Fibroblast of lung (primary cell): ENCODE data around the gene HEPACAM. TPM values are rescaled to one million over a fixed set of nuclear protein-coding genes. Genes with fewer than 3 reads are reported as not detected.
A peak's percentile ranks its signal among the peaks of the same experiment; 100 is the strongest.

Experiments
- DNase-seq, 2 donors: peaks; one replicate each; pipeline versions ENCODE4 v3.0.0 to v3.0.0-alpha.2; 2010; ENCODE audit warnings: low read depth in 2 of 2
- H2AFZ ChIP-seq: 2 replicates; pipeline ENCODE4 v1.5.1; 2012; ENCODE audit warnings: low read length, control low read depth, inconsistent platforms
- H3K27ac ChIP-seq: 2 replicates; pipeline ENCODE4 v1.5.1; 2011; ENCODE audit warnings: low read length, control low read depth; ENCODE audit not compliant: insufficient read depth
- H3K27me3 ChIP-seq: 2 replicates; pipeline ENCODE4 v1.5.1; 2011; ENCODE audit warnings: mild to moderate bottlenecking, low read length; ENCODE audit not compliant: control insufficient read depth, insufficient read depth
- H3K36me3 ChIP-seq: 2 replicates; pipeline ENCODE4 v1.5.1; 2011; ENCODE audit warnings: low read length; ENCODE audit not compliant: control insufficient read depth, insufficient read depth
- H3K4me1 ChIP-seq: 2 replicates; pipeline ENCODE4 v1.5.1; 2011; ENCODE audit warnings: low read length; ENCODE audit not compliant: control insufficient read depth, insufficient read depth; ENCODE audit errors: extremely low read depth
- H3K4me2 ChIP-seq: 2 replicates; pipeline ENCODE4 v1.5.1; 2011; ENCODE audit warnings: low read length, control low read depth; ENCODE audit not compliant: insufficient read depth; ENCODE audit errors: extremely low read depth
- H3K4me3 ChIP-seq, 4 experiments: fragments of 200-600 bp in 1 of 4; sonication (generic) in 1 of 4; replicated peaks in 1 of 4; 2 replicates each; pipeline ENCODE4 v1.5.1; 2011 to 2016; ENCODE audit warnings: low read length in 4 of 4, low read depth in 3 of 4, mild to moderate bottlenecking in 3 of 4, control low read depth in 2 of 4, inconsistent platforms in 1 of 4, mixed read lengths in 1 of 4; ENCODE audit not compliant: insufficient read depth in 1 of 4; ENCODE audit errors: control extremely low read depth in 1 of 4
- H3K79me2 ChIP-seq: 2 replicates; pipeline ENCODE4 v1.5.1; 2012; ENCODE audit warnings: mild to moderate bottlenecking, low read length, inconsistent platforms; ENCODE audit not compliant: control insufficient read depth, insufficient read depth
- H3K9ac ChIP-seq: 2 replicates; pipeline ENCODE4 v1.5.1; 2011; ENCODE audit warnings: mild to moderate bottlenecking, low read length, control low read depth; ENCODE audit not compliant: insufficient read depth
- H3K9me3 ChIP-seq: 2 replicates; pipeline ENCODE4 v1.5.1; 2012; ENCODE audit warnings: low read depth, low read length; ENCODE audit not compliant: control insufficient read depth, insufficient read depth
- H4K20me1 ChIP-seq: 2 replicates; pipeline ENCODE4 v1.5.1; 2011; ENCODE audit warnings: low read length; ENCODE audit not compliant: control insufficient read depth, insufficient read depth; ENCODE audit errors: extremely low read depth
- CTCF ChIP-seq, 2 donors: IDR thresholded peaks in 1 of 2; conservative IDR thresholded peaks in 1 of 2; 1 replicate in 1 of 2; 2 replicates in 1 of 2; pipeline ENCODE4 v1.5.1; 2011 to 2012; ENCODE audit warnings: low read length in 2 of 2, control low read depth in 1 of 2, inconsistent platforms in 1 of 2, low read depth in 1 of 2, mild to moderate bottlenecking in 1 of 2
- EZH2 ChIP-seq: IDR thresholded peaks from 2 replicates; pipeline ENCODE4 v1.5.1; 2012; ENCODE audit warnings: low read length, control low read depth, mild to moderate bottlenecking; ENCODE audit errors: missing control alignments
- polyA plus RNA-seq, 2 donors: library from polyadenylated mRNA; depleted of rRNA in 1 of 2; stranded (reverse) in 1 of 2; unstranded in 1 of 2; fragments of >200 nt; gene quantifications; 2 replicates each; pipeline ENCODE4 v1.2.1, GENCODE V29; 2011 to 2012; ENCODE audit warnings: missing spikeins in 1 of 2
- total RNA-seq: library from RNA; depleted of rRNA; stranded (reverse); fragments of >200 nt; gene quantifications from 2 replicates; pipeline ENCODE4 v1.2.1, GENCODE V29; 2014

Gene HEPACAM
- total and polyA plus RNA-seq, 2 donors (not counting 1 experiment from before 2014, with no cell fraction given) = under 0.01 to 0.11 TPM

GRCh38 chr11:124937336-124937935 lies 1.6 kb upstream of the HEPACAM start:
- Histone ChIP-seq H2AFZ (no peak overlapping the region), H3K4me2 (no peak overlapping the region), H3K36me3 (no peaks in the 10 kb centered on the region), H3K27me3 (no peaks in the 10 kb centered on the region), H3K9ac (no peak overlapping the region), H4K20me1 (no peaks in the 10 kb centered on the region), H3K4me3 (no peak overlapping the region), H3K27ac (no peak overlapping the region), H3K4me1 (peaks cover 15% of the 10 kb centered on the region), H3K9me3 (no peaks in the 10 kb centered on the region), H3K79me2 (no peaks in the 10 kb centered on the region)
- DNase-seq = no peak
- TF ChIP-seq EZH2 = no peak

GRCh38 chr11:124934862-124935547 lies 842 bp downstream of the HEPACAM start:
- no peaks in the 10 kb centered on the region for H3K79me2 ChIP-seq
- TF ChIP-seq CTCF (conservative IDR thresholded peaks at IDR 0.05 in 1 of 2, IDR thresholded peaks at IDR 0.05 in 1 of 2; ENCODE audit: low read depth in 1 of 2, low read length in 2 of 2) (peak; percentile 18 to 31), EZH2 (no peak)
- H3K4me3 ChIP-seq = no peak overlapping the region
- no peaks in the 10 kb centered on the region for H3K9me3 ChIP-seq
- H3K9ac ChIP-seq = no peak overlapping the region
- H4K20me1 ChIP-seq = no peaks in the 10 kb centered on the region
- H3K27ac ChIP-seq = peak overlapping the region; percentile 57
- H3K27me3 ChIP-seq = no peaks in the 10 kb centered on the region
- H3K4me1 ChIP-seq = peaks cover 15% of the 10 kb centered on the region
- peak; percentile 75 to 93 for DNase-seq
- H3K4me2 ChIP-seq = peak overlapping the region; percentile 47
- H2AFZ ChIP-seq = no peak overlapping the region
- H3K36me3 ChIP-seq = no peaks in the 10 kb centered on the region

GRCh38 chr11:124930799-124931198 lies 5.0 kb downstream of the HEPACAM start:
- Histone ChIP-seq H3K4me2 (no peak overlapping the region), H3K36me3 (no peaks in the 10 kb centered on the region), H2AFZ (no peak overlapping the region), H3K79me2 (no peaks in the 10 kb centered on the region), H3K4me1 (peaks cover 15% of the 10 kb centered on the region), H3K27me3 (no peaks in the 10 kb centered on the region), H3K4me3 (no peak overlapping the region), H4K20me1 (no peaks in the 10 kb centered on the region), H3K27ac (no peak overlapping the region), H3K9me3 (no peaks in the 10 kb centered on the region), H3K9ac (no peak overlapping the region)
- TF ChIP-seq CTCF (conservative IDR thresholded peaks at IDR 0.05 in 1 of 2, IDR thresholded peaks at IDR 0.05 in 1 of 2; ENCODE audit: low read depth in 1 of 2, low read length in 2 of 2) = no peak
- no peak for TF ChIP-seq EZH2
- DNase-seq = no peak
